HG03066 (cell line): ENCODE data around the gene RMND5A.
"Not testable (repeated sequence)": the region's sequence is repeated elsewhere in the genome, so short reads cannot be mapped to it uniquely, and the experiment has no call there.

Experiments
- ATAC-seq: cut with Tn5 transposase; IDR thresholded peaks from one replicate; pipeline ENCODE4 v1.9.1; 2021; ENCODE audit warnings: low read depth; ENCODE audit not compliant: unreplicated experiment

RMND5A gene

DNA sequence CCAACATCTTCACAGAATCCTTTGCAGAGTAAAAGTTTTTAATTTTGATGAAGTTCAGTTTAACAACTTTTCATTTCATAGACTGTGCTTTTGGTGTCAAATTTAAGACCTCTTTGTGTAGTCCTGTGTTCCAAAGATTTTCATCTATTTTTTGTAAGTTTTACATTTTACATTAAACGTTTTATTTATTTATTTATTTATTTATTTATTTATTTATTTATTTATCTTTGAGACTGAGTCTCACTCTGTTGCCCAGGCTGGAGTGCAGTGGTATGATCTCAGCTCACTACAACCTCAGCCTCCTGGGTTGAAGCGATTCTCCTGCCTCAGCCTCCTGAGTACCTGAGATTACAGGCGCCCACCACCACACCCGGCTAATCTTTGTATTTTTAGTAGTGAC lies 12.0 kb upstream of the RMND5A start:
- ATAC-seq: not testable (repeated sequence)

DNA sequence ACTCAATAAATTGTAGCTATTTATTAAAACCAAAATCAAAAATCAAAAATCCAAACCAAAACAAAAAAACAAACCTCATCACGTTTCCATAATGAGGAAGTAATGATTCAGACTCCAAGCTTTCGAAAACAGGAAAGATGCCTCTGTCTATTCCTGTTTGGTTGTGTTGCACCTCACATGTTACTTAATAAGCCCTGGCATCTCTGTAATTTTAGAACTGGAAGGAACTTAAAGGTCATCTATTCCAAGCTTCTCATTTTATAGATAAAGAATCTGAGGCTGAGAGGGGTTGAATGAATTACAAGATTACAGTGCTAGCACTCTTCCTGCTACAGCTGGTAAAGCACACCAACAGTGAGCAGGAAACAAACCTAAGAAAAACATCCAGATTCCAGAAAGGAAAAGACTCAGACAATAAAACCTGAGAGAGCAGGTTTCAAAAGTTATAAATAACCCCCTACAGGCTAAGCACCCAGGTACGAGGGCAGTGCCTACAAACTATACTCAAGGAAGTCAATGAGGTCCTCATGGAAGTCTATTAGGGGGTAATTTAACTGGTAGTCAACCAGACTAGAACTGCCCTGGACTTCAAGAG lies 5.4 kb upstream of the RMND5A start:
- ATAC-seq: not testable (repeated sequence)

DNA sequence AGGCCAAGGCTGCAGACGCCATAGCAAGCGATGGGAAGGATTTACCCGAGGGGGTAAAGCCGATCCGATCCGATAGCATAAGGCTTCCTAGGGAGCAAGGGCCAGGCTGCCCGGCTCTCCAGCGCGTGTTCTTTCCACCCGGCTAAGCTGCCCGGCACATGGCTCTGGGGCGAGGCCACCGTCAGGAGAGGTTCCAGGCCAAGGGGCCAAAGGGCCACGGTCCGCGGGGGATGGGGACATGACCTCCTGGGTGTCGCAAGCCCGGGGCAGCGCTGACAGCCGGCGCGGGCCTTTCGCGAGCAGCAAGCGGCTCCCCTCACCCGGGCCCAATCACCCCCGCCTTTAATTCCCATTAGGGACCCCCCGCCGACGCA lies 841 bp upstream of the RMND5A start:
- ATAC-seq: not testable (repeated sequence)

DNA sequence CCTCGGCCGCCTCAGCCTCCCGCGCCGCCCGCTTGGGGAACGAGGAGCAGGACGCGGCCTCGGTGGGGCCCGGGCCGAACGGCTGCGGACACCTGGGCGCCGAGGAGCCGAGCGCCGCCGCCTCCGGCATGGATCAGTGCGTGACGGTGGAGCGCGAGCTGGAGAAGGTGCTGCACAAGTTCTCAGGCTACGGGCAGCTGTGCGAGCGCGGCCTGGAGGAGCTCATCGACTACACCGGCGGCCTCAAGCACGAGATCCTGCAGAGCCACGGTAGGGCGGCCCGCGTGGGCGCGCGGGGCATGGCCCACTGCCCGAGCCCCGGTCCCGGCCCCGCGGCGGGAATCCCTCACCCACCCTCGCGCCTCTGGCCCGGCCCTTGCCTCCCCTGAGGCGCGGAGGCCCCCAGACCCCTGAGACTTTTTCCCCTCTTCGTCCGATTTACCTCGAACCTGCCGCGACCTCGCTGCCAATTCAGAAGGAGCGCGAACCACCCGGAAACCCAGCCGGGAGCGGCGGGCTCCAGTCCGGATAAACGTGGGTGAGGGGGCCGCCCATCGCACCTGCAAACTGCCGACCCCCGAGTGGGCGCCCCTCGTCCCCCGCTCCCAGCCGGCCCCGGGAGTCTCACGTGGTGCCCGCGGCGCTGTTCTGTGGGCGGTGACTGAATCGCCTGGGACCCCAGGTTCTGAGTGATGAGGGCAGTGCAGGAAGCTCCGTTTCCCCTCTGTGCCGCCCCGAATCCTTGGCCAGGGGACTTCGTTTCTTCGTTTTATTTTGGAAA lies 639 bp downstream of the RMND5A start:
- ATAC-seq: peak; percentile 21

DNA sequence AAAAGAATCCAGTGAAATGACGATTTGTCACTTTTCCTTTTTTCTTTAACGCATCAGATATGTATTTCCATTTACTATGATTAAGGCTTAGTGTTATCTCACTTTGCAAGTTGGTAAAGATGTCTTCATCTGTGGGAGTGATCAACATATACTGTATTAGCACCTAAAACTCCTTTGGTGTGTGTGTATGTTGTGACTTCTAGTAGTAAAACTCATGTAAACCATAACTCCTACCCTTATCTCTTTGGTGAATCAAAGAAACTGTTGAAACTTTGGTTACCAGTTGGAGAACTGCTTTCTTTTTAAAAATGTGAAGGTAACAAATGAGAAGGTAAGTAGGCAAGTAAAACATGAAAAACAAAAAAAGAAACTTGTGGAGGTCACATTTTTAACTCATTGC lies 5.6 kb downstream of the RMND5A start:
- not testable (repeated sequence) for ATAC-seq

DNA sequence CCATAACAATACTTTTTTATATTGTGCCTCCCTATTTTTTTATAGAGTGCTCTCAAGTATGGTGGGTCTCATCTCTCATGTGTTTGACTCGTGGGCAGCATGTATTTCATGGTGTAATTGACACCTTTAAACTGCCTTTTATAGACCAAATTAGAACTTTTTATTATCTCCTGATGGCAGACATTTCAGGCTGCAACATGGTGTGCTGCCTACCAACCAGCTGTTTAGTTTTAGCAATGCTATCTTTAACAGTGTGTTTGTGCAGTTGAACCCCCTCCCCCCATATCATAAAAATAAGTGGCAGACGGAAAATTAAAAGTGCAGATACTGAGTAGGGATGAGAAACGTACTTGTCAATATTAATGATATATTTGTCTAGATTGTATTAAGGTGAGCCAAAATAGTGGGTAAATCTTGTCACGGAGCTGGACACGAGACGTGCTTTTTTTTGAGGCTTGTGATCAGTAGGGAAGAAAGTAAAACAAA lies 12.0 kb downstream of the RMND5A start:
- ATAC-seq: not testable (repeated sequence)

DNA sequence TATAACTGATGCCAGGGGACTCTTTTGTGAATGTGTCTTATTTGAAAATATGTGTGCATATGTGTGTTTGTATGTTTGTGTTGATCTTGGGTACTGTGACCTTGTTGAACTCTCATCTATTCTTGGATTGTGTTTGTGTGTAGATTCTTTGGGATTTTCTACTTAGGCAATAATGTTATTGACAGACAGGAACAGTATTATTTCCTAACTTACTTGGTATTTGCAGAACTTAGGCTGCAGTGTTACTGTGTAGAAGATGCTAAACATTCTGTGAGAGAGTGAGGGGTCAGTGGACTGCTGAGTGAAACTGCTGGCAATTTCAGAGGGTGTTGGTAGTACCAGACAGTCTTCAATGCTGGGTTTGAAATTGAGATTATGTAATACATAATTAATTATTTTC lies 12.7 kb downstream of the RMND5A start:
- not testable (repeated sequence) for ATAC-seq

DNA sequence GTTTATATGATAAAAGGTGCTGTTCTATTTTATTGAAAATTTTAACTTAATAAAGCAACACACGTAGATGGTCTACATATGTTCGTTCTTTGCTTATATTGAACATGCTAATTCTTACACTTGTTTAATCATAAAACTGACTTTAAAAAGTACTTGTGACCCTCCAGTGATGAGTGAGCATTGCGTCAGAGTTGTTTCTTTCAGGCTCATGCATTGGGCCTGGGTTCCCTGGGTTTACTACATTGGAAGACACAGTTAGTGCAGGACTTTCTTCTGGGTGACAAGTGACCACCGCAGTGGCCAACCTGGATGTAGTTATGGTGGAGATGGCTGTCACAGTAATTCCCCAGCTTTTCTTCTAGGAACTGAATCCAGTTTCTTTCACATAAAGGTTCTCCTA lies 13.4 kb downstream of the RMND5A start:
- not testable (repeated sequence) for ATAC-seq

DNA sequence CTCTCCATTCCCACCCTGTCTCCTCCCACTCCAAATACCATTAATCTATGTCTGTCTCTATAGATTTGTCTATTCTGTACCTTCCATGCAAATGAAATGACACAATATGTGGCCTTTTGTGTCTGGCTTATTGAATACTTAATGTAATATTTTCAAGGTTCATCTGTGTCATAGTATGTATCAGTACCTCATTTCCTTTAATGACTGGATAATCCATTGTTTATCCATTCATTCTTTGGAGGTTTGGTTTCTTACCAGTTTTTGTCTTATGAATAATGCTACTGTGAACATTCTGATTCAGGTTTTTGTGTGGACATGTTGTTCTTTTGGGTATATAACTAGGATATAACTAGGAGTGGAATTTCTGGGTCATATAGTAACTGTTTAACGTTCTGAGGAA lies 14.8 kb downstream of the RMND5A start:
- ATAC-seq: not testable (repeated sequence)

DNA sequence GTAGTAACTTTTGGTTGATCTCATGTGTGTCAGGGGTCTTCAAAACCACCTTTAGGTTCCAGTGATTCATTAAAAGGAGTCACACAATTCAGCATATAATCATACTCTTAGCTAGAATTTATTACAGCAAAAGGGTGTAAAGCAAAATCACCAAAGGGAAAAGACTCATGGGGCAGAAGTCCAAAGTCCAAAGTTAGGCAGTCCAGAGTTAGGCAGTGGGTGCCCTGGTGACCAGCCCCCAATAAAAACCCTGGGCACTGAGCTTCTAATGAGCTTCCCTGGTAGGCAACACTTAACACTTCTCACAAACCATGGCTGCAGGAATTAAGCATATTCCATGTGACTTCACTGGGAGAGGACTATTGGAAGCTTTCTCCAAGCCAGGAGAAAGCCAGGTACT lies 19.4 kb downstream of the RMND5A start:
- not testable (repeated sequence) for ATAC-seq

DNA sequence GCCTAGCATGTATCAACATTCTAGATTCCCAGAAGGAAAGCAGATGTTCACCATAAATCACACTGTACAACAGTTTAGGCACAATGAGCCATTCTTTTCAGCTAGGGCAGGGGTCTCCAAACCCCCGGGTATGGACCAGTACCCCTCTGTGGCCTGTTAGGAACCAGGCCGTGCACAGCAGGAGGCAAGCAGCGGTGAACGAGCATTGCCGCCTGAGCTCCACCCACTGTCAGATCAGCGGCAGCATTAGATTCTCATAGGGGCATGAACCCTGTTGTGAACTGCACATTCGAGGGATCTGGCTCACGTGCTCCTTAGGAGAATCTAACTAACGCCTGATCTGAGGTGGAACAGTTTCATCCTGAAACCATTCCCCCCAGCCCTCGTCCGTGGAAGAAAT lies 19.8 kb downstream of the RMND5A start:
- not testable (repeated sequence) for ATAC-seq

DNA sequence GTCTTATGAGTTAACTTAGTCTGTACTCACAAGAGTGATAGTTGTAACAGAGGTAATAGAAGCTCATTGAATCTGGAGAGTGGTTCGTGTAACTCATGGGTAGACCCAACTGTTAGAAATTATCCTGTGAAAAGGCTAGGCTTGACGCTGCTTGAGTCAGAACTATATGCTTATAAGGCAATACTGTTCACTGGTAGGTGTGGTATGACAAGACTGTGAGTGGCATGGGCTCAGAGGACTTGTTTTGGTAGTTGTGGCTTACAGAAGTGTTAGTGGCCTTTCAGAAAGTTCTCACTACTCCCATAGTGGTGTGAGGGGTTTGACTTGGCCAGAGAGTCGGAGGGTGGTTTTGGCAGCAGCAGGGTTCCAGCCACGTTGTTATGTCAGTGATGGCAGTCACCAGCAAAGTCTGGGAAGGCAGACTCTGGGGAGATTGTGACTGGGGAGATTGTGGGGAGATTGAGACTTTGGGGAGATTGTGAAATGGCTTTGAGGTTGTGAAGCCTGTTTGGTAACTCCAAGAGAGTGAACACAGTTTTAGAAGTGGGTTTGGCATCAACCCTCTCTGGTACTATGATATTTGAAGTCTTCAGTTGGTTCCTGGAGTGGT lies 21.9 kb downstream of the RMND5A start:
- ATAC-seq: not testable (repeated sequence)

DNA sequence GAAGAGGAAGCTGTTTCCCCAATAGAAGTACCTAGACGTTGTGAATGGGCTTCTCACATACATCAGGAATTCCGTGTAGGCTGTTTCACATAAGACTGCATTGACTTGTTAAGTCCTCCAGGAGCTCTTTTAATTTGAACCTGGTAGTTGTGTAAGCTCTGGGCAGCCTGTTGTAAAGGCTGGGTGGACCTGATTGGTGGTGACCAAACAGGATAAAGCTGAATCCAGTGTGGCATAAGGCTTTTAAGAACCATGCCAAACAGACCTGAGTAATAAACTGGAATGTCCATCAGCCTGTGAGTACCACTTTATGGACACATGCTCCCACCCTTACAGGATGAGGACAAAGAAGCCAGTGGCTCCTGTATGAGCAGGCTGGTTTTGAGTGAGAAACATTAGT lies 24.1 kb downstream of the RMND5A start:
- ATAC-seq: no peak

DNA sequence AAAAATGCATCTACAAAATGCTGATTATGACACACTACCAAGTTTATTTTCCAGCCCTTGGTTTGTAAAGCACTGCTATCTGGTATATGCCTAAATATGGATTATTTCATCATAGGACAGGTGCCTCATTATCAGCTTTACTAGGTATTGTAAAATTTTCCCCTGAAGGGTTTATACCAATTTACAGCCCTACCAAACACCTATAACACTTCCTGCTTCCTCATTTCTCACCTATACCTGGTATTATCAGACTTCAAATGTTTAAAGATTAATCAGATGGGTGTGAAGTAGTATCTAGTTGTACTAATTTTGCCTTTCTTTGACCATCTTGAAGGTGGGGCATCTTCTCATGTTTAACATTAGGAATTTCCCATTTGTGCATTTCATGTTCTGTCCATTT lies 26.8 kb downstream of the RMND5A start:
- ATAC-seq: no peak

DNA sequence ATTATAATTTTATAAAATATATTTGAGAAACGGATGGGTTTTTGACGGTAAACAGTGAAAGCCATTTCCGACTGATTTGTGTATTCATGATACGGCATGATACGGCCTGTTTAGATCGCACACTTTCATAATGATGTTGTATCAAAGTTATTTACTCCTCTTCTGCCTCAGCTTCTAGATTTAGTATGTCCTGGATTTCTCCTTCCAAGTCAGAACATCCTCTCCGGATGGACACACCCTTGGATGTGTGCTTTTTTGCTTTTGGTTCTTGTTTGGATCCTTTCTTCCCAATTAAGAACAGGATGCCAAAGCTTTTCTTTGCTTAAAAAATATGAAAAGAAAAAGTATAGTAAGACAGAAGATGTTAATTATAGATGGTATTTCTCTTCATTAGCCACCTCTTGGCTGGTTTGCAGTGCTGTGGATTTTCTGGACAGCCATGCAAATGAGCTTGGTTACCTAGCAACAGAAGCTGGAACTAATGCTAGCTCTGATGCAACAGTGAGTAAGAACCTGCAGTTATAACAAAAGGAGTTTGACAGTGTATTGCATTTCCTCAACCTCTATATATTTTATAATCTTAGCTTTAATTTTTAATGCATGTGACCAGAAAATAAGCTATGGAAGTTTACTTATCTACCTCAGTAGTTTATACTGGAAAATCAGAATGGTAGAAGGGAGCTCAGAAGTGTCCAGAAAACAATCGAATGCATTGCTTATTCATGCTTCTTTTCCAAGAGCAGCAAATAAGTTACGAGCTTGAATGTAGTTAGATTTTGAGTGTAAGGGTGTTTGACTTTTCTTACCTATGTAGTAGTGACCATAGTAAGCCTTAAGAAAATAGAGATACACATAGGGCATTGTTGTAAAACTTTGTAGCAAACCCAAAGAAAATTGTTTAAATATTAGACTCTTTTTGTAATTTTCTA lies 27.9 kb downstream of the RMND5A start:
- no peak for ATAC-seq

DNA sequence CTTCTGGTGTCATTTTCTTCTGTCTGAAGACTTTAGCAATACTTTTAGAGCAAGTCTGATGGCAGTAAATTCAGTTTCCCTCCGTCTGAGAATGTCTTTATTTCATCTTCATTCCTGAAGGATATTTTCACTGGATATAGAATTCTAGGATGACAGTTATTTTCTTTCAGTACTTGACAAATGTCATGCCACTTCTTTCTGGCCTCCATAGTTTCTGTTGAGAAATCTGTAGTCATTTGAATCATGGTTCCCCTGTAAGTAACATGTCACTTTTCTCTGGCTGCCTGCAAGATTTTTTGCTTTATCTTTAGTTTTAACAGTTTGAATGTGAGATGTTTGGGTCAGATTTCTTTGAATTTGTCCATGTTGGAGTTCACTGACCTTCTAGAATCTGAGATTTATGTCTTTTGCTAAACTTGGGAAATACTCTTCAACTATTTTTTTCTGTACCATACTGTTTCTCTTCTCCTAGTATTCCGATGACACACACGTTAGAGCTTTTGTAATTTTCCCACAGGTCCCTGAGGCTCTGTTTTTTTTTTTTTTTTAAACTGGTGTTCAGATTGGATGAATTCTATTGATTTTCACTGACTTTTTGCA lies 30.2 kb downstream of the RMND5A start:
- ATAC-seq: no peak

DNA sequence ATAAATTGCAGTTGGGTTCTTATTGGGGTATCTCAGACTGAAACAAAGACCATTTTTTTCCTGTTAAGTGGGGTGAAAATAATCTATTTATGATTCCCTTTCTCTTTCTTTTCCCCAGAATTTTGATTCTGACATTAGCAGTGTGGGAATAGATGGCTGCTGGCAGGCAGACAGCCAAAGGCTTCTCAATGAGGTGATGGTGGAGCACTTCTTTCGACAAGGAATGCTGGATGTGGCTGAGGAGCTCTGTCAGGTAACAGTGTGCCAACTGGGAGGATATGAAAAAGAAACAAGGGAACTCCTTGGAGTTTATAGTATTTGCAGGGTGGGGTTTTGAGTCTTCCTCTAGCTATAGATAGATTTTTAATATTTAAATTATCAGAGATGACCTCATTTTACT lies 31.7 kb downstream of the RMND5A start:
- ATAC-seq: no peak

DNA sequence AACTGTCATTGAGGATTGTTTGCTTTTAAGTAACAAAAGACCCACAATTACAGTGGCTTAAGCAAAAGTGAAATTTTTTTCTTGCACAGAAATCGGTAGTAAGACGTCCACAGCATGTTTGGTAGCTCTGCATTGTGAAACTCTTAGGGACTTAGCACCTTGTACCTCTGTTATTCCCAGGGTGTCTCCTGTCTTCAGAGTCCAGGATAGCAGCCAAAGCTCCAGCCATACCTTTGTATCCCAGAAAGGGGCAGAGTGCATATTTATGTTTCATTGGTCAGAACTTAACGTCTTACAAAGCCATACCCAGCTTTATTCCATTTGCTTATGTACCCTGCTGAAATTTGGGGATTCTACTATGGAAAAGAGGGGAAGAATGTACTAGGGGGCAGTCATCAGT lies 32.8 kb downstream of the RMND5A start:
- ATAC-seq: no peak

DNA sequence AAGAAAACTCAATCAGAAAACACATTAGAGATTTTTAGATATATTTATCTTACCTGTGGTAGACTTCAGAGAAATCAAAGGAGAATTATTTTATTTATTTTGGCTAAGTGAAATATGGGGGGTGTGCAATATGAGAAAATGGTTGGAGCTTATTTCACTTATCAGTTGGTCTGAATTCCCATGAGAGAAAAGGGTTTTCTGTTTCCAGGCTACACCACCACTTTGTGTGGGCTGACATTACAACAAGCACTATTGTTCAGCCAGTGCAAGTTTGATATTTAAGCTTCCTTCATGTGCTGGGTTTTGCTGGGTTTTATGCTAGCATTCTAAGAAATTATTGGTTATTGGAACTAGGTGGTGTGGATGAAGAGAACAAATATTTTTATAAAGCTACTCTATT lies 33.5 kb downstream of the RMND5A start:
- ATAC-seq: no peak

DNA sequence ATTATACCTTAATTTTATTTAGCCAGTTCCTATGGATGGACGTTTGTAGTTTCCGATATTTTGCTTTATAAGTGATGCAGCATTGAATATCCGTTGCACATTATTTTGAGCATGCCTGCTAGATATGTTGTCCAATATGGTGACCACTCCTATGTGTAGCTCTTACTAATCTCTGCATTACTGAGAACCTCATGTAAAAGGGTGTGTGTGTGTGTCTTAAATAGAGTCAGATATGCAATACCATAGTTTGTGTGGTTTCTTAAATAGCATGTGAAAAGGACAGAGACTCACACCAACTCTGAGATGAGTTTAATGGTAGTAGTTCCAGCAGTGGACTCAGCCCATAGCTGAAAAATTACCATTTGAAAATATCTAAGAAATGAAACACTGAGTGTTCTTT lies 38.3 kb downstream of the RMND5A start:
- no peak for ATAC-seq
